ENCODE measurements around the gene SAMD10.

GRCh38 chr20:63926298-63926697, 53.1 kb downstream of the SAMD10 start:
- TF ChIP-seq CTCF (IDR thresholded peaks at IDR 0.05; ENCODE audit: poor library complexity) (no peak), EZH2phosphoT487 (IDR thresholded peaks at IDR 0.05; ENCODE audit: low read depth, severe bottlenecking, unreplicated experiment) (no peak)

Measured in hepatocyte (in vitro differentiated cells).